Measurements from ENCODE around the gene RMRP.
A peak's percentile ranks its signal among the peaks of the same experiment; 100 is the strongest.

RMRP gene

GRCh38 chr9:35686222-35687203, 28.7 kb upstream of the RMRP start:
- DNase-seq: no peak

- DNase-seq: no peak
Observed at GRCh38 chr9:35685506-35685905, 27.7 kb upstream of the RMRP start.

- no peak for DNase-seq
Observed at GRCh38 chr9:35684921-35685320, 27.1 kb upstream of the RMRP start.

GRCh38 chr9:35683323-35683722, 25.5 kb upstream of the RMRP start:
- DNase-seq: no peak

DNA sequence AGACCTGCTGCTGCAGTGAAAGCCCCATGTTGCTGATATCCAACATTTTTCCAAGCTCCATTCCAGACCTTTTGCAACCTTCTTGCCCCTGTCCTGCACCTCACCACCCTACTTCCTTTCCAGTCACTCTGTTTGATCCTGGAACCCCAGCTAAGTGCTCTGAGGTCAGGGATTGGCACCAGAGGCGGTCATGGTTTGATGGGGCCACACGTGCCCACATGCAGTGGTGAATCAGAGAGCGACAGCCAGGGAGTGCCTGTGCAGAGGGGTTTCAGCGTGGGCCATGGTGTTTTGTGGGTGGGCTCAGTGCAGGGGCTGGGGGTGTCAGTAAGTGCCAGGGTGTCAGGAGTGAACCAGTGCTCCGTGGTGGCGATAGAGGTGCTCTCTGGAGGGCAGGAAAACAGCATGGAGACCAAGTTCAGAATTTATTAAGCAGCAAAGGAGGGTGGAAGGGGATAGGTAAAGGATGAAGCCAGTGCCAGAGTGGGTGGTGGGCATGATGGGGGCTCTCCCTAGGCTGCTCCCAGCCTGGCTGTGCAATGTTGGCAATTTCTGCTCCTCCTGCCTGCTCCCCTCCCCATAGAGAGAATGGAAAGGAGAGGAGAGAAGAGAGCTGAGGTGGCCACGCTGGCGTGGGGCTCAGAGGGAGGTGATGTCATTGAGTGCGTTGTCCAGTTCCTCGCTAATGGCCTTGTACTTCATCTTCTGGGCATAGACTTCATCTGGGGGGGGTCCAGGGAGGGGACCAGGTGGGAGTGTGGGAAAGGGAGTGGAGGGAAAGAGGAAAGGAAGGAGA, 24.9 kb upstream of the RMRP start:
- no peak for DNase-seq

GRCh38 chr9:35682051-35682450, 24.2 kb upstream of the RMRP start:
- no peak for DNase-seq

GRCh38 chr9:35681341-35682002, 23.7 kb upstream of the RMRP start:
- DNase-seq: no peak

DNA sequence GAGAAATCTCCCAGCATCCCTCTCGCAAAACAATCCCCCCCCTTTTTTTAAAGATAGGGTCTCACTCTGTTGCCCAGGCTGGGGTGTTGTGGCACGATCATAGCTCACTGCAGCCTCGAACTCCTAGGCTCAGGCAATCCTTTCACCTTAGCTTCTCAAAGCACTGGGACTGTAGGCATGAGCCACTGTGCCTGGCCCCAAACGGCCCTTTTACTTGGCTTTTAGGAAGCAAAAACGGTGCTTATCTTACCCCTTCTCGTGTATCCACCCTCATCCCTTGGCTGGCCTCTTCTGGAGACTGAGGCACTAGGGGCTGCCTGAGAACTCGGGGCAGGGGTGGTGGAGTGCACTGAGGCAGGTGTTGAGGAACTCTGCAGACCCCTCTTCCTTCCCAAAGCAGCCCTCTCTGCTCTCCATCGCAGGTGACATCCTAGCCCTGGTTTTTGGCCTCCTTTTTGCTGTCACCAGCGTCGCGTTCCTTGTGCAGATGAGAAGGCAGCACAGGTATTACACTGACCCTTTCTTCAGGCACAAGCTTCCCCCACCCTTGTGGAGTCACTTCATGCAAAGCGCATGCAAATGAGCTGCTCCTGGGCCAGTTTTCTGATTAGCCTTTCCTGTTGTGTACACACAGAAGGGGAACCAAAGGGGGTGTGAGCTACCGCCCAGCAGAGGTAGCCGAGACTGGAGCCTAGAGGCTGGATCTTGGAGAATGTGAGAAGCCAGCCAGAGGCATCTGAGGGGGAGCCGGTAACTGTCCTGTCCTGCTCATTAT, 22.7 kb upstream of the RMRP start:
- DNase-seq: no peak

- DNase-seq: no peak
Observed at GRCh38 chr9:35679766-35680330, 22.0 kb upstream of the RMRP start.

- no peak for DNase-seq
Observed at GRCh38 chr9:35679091-35679490, 21.3 kb upstream of the RMRP start.

GRCh38 chr9:35675732-35676392, 18.0 kb upstream of the RMRP start:
- DNase-seq: peak; percentile 33

DNA sequence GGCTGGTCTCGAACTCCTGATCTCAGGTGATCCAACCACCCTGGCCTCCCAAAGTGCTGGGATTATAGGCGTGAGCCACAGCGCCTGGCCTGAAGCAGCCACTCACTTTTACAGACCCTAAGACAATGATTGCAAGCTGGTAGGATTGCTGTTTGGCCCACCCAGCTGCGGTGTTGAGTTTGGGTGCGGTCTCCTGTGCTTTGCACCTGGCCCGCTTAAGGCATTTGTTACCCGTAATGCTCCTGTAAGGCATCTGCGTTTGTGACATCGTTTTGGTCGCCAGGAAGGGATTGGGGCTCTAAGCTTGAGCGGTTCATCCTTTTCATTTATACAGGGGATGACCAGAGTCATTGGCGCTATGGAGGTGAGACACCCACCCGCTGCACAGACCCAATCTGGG, 17.4 kb upstream of the RMRP start:
- DNase-seq: no peak

DNA sequence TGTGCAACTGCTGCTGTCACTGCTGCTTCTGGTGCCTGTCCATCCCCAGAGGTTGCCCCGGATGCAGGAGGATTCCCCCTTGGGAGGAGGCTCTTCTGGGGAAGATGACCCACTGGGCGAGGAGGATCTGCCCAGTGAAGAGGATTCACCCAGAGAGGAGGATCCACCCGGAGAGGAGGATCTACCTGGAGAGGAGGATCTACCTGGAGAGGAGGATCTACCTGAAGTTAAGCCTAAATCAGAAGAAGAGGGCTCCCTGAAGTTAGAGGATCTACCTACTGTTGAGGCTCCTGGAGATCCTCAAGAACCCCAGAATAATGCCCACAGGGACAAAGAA, 16.2 kb upstream of the RMRP start:
- no peak for DNase-seq

- DNase-seq: no peak
Observed at GRCh38 chr9:35673132-35674024, 15.6 kb upstream of the RMRP start, which contains the start of gene CA9. Gene CA9, plus strand, starts transcription at chr9:35673928. Its CDS starts 32 bp downstream, at chr9:35673960.

- DNase-seq: no peak
Observed at GRCh38 chr9:35669331-35670145, 11.7 kb upstream of the RMRP start.

- no peak for DNase-seq
Observed at GRCh38 chr9:35667939-35668338, 10.1 kb upstream of the RMRP start.

DNA sequence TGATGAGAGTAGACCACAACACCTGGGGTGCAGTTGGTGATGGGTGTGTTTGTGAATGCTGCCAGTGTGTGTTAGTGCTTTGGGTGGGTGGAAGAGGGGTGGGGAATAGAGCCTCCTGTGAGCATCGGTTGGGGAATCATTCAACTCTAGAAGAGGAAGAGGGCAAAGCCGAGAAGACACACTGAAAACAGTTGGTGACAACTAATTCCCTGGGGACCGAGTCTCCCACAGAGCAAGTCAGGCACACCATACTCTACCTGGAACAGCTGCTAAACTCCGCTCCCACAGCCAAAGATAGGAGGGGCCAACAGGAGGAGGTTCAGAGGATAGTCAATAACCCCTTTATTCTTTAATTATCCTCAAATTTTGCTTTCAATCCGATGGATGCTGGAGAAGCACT, 8.7 kb upstream of the RMRP start:
- no peak for DNase-seq

DNA sequence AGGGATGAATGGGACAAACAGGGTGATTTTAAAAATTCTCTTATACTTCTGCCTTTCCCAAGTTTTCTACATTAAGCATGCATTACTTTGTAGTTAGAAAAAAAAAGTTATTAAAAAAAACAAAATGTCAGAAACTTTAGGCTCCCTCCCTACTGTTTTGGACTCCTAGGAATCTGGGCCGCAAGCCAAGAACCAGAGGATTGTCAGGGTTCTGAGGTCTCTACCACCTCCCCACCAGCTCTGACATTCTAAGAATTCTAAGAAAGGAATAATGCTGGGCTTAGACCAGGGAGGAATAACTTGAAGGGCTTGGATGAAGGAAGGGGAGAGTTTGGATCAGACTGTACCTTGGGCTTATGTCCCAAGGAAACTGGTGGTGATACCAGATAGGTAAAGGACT, 8.2 kb upstream of the RMRP start:
- no peak for DNase-seq

DNA sequence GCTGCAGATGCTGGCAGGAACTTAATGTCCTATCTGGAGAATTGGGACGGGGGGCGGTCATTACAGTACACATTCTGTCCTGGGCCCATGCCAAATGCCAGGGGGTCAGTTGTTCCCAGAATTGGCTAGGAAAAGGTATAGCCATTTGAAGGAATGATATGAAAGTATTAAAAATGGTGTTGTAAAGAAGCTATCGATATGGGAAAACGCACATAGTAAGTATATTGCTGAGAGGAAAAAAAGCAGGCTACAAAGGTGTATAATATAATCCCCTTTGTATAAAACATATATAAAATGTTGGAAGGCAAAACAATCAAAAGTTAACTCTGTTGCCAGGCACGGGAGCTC, 7.6 kb upstream of the RMRP start:
- DNase-seq: no peak

All from stimulated activated CD4-positive, alpha-beta T cell treated with anti-CD3 and anti-CD28 coated beads, Interleukin-4, amount 100 ng/mL, for 24 hours (primary cell).